ENCODE results near the gene MCRS1. TPM values are rescaled to one million over a fixed set of nuclear protein-coding genes. Genes with fewer than 3 reads are reported as not detected.

MCRS1 gene
- total RNA-seq, 1 experiment from 2014 or later: 86.8 TPM

DNA sequence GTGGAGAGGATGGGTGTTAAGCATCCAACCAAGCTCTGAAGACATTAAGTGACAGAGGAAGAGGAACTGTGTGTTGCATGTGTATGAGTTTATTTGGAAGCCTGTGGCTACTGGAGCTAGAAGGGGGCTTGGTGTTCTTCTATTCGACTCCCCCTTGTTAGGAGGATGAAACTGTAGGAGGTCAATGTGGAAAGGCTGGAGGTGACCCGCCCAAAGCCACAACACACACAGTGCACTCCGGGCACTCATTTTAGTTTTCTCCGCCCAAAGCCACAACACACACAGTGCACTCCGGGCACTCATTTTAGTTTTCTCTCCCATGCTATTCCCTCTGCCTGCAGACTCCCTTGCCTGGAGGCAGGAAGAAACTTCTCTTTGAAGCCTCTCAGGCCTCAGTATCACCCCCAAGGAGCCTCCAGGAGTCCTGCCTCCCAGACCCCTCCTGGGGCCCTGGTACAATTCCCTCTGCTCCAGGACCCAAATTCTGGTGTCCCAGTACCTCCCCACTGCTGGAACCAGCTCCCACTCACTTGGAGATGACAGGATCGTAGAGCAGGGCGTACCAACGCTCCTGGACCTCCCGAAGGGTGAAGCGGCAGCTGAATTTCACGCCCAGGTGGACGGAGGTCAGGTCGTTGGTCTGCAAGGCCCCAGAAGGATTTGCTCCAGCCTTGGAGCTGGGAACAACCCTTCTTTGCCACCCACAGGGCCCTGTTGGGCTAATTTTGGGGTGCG is 3.8 kb downstream of the MCRS1 start:
- Histone ChIP-seq H4K20me1 (ENCODE audit: low read length) (0 out of 2 replicates have a peak, but pooled peaks cover 6% of the 10 kb centered on the region), H3K9me2 (replicated peaks; ENCODE audit: low read length) (no peaks in the 10 kb centered on the region), H3K79me2 (ENCODE audit: low read length) (peaks cover 37% of the 10 kb centered on the region), H3K9me3 (ENCODE audit: low read length) (no peaks in the 10 kb centered on the region), H3K4me2 (ENCODE audit: low read length) (no peak overlapping the region), H3K36me3 (ENCODE audit: low read depth, low read length) (peaks cover 20% of the 10 kb centered on the region), H3K27ac (ENCODE audit: low read length) (no peak overlapping the region), H3K4me3 (ENCODE audit: low read length) (no peak overlapping the region), H2AFZ (ENCODE audit: low read length) (no peak overlapping the region), H3K9ac (ENCODE audit: low read length) (no peak overlapping the region), H3K4me1 (ENCODE audit: insufficient read depth, low read length) (peaks cover 12% of the 10 kb centered on the region; the same call in 1 of the 2 replicates), H3K27me3 (ENCODE audit: low read length) (no peaks in the 10 kb centered on the region), H3F3A (ENCODE audit: low read length, unreplicated experiment) (no peaks in the 10 kb centered on the region)
- TF ChIP-seq EZH2 (IDR thresholded peaks at IDR 0.05; ENCODE audit: low read length, unreplicated experiment) (no peak), EZH2phosphoT487 (IDR thresholded peaks at IDR 0.05; ENCODE audit: borderline replicate concordance, low read length) (no peak)
- TF ChIP-seq, protein P1, sequence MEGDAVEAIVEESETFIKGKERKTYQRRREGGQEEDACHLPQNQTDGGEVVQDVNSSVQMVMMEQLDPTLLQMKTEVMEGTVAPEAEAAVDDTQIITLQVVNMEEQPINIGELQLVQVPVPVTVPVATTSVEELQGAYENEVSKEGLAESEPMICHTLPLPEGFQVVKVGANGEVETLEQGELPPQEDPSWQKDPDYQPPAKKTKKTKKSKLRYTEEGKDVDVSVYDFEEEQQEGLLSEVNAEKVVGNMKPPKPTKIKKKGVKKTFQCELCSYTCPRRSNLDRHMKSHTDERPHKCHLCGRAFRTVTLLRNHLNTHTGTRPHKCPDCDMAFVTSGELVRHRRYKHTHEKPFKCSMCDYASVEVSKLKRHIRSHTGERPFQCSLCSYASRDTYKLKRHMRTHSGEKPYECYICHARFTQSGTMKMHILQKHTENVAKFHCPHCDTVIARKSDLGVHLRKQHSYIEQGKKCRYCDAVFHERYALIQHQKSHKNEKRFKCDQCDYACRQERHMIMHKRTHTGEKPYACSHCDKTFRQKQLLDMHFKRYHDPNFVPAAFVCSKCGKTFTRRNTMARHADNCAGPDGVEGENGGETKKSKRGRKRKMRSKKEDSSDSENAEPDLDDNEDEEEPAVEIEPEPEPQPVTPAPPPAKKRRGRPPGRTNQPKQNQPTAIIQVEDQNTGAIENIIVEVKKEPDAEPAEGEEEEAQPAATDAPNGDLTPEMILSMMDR (conservative IDR thresholded peaks at IDR 0.05; ENCODE audit: low read depth, low read length): no peak
- no TSS peak for BruUV-seq (replicated peaks)
- intact Hi-C loops (cut with micrococcal nuclease): no loop called here
- ChIA-PET POLR2A (ENCODE audit: unreplicated experiment) (no interaction called here), CTCF (interaction anchor here (0.7 kb wide), 1 partner anchor 10 kb away, joined by 3 read pairs; no protein-coding TSS in a partner anchor)
- no peak for ATAC-seq
- no peak for DNase-seq

DNA sequence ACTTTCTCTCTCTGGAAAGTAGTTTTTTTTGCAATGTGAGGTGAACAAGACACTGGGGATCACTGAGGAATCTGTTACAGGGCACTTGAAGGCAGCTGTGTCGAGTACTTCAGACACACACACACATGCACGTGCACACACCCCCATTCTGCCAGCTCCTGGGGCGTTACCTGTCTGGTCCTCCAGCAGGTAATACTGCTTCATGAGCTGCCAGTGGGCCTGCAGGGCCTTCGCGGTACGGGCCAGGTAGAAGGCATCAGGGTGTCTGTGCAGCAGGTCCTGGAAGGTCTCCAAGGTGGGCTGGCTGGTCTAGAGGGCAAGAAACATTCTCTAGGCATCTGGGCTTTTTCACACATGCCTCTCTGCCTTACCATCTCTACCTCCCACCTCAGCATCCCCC is 5.1 kb downstream of the MCRS1 start:
- POLR2A ChIA-PET (ENCODE audit: unreplicated experiment): no interaction called here

More for the DNA sequence above, 5.1 kb downstream of the MCRS1 start:
- no peaks in the 10 kb centered on the region for H3K9me3 ChIP-seq (ENCODE audit: low read length)
- H3K79me2 ChIP-seq (ENCODE audit: low read length): peaks cover 26% of the 10 kb centered on the region
- no peaks in the 10 kb centered on the region for H3K9me2 ChIP-seq (replicated peaks; ENCODE audit: low read length)
- H3K36me3 ChIP-seq (ENCODE audit: low read depth, low read length): peaks cover 20% of the 10 kb centered on the region
- no peak for DNase-seq
- H3K4me2 ChIP-seq (ENCODE audit: low read length): no peak overlapping the region
- peaks cover 9% of the 10 kb centered on the region; the same call in 1 of the 2 replicates for H3K4me1 ChIP-seq (ENCODE audit: insufficient read depth, low read length)
- no peak overlapping the region for H3K9ac ChIP-seq (ENCODE audit: low read length)
- 0 out of 2 replicates have a peak, but pooled peaks cover 6% of the 10 kb centered on the region for H4K20me1 ChIP-seq (ENCODE audit: low read length)
- no peak for ATAC-seq
- CTCF ChIA-PET: no interaction called here
- BruUV-seq (replicated peaks): no TSS peak
- no peak overlapping the region for H2AFZ ChIP-seq (ENCODE audit: low read length)
- H3K27ac ChIP-seq (ENCODE audit: low read length): no peak overlapping the region
- H3K4me3 ChIP-seq (ENCODE audit: low read length): no peak overlapping the region
- intact Hi-C loops (cut with micrococcal nuclease): no loop called here
- no peak for TF ChIP-seq EZH2 (IDR thresholded peaks at IDR 0.05; ENCODE audit: low read length, unreplicated experiment)
- TF ChIP-seq EZH2phosphoT487 (IDR thresholded peaks at IDR 0.05; ENCODE audit: borderline replicate concordance, low read length): no peak
- TF ChIP-seq, protein P1 (conservative IDR thresholded peaks at IDR 0.05; ENCODE audit: low read depth, low read length): no peak
- H3K27me3 ChIP-seq (ENCODE audit: low read length): no peaks in the 10 kb centered on the region
- H3F3A ChIP-seq (ENCODE audit: low read length, unreplicated experiment): no peaks in the 10 kb centered on the region

Data from PC-3 (cell line).